DMS79 treated with DMSO at 0.1 percent for 48 hours (cell line): Measurements from ENCODE around the gene MBD3L4.
"Not testable (repeated sequence)": the region's sequence is repeated elsewhere in the genome, so short reads cannot be mapped to it uniquely, and the experiment has no call there.

Experiments
- DNase-seq: peaks from one replicate; lab custom pipeline; 2025; lab: John Stamatoyannopoulos, UW

Gene MBD3L4

DNA sequence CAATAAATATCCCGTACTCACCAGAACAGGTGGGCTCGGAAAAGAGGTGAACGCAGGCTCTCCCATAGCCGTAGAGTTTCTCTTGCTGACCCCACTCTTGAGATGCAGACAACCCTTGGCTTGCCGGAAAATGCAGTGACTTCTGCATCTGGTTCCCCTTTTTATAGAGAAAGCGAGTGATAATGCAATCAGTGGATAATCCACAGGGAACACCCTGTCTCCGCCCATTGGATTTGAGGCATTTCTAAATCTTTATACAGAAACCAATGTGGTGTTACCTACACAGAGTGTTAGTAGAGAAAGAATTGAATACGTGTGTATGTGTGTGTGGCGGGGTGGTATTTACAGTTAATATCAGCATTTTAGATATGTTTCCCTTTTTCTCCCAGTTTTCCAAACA lies at the start of gene MBD3L4:
Gene MBD3L4, minus strand, starts transcription at position 101 of the 400 bp plus-strand sequence. Its CDS starts 35 bp downstream, at position 66.
- DNase-seq = not testable (repeated sequence)

- no peak for DNase-seq
Observed at GRCh38 chr19:7088999-7089398, 49.0 kb upstream of the MBD3L4 start.

GRCh38 chr19:7083076-7083956 lies 43.3 kb upstream of the MBD3L4 start:
- no peak for DNase-seq

DNA sequence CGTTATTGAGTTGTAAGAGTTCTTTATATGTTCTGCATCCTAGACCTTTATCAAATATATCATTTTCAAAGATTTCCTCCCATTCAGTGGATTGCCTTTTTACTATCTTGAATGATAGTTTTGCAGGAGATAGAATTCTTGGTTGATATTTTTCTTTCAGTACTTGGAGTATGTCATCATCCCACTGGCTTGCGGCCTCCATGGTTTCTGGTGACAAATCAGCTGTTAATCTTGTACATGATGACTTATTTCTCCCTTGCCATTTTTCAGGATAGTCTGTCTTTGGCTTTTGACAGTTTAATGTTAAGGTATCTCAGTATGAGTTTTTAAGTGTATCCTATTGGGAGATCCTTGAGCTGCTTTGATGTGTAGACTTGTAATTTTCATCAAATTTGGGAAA lies 38.0 kb upstream of the MBD3L4 start:
- no peak for DNase-seq

GRCh38 chr19:7076151-7076550 lies 36.2 kb upstream of the MBD3L4 start:
- DNase-seq = no peak

GRCh38 chr19:7074705-7075282 lies 34.8 kb upstream of the MBD3L4 start:
- DNase-seq = no peak

- DNase-seq = no peak
Observed at GRCh38 chr19:7072541-7072940, 32.6 kb upstream of the MBD3L4 start.

DNA sequence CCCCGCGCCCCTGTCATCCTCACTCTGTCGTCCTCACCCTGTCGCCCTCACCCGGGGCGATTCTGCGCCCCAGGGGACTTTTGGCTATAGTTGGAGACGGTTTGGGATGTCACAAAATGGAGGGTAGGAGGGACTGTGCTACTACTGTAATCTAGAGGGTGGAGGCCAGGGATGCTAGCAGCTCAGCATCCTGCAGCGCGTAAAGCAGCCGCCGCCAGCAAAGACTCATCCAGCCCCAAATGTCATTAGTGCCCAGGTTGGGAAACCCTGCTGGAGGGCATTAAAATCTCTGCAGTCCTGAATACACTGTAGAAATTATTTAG lies 29.9 kb upstream of the MBD3L4 start:
- DNase-seq = no peak

GRCh38 chr19:7069042-7069903 lies 29.3 kb upstream of the MBD3L4 start, which contains the start of gene ZNF557:
Gene ZNF557 (plus strand): TSS chr19:7069703. CDS start chr19:7075075, 5,372 bp downstream.
- peak; percentile 91 for DNase-seq

DNA sequence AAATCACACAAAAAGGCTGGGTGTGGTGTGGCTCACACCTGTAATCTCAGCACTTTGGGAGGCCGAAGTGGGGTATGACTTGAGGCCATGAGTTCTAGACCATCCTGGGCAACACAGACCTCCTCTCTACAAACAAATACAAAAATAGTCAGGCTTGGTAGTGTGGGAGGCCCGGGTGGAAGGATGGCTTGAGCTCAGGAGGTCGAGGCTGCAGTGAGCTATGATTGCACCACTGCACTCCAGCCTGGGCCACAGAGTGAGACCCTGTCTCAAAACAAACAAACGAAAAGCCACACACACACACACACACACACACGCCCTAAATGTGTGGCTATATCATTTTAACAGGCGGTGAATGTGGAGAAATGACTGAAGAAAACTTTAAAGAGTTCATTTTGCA lies 28.6 kb upstream of the MBD3L4 start:
- no peak for DNase-seq

DNA sequence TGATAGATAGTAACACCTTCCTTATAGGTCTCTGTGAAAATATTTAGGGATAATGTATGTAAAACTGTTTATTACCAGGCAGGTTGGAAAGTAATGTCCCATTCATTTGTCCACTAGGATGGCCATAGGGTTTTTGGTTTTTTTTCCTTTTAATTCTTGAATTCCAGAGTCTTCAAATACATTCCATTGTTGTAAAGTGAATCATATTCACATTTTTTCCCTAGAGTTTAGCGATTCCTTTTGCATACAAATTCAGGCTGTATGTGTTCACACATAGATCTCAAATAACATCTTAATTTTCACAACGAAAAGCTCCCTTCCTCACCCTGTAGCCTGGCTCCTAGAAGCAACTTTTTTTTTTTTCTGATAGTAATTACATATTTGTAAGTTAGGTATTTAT lies 27.7 kb upstream of the MBD3L4 start:
- DNase-seq = no peak

GRCh38 chr19:7067122-7067521 lies 27.1 kb upstream of the MBD3L4 start:
- DNase-seq = not testable (repeated sequence)

DNA sequence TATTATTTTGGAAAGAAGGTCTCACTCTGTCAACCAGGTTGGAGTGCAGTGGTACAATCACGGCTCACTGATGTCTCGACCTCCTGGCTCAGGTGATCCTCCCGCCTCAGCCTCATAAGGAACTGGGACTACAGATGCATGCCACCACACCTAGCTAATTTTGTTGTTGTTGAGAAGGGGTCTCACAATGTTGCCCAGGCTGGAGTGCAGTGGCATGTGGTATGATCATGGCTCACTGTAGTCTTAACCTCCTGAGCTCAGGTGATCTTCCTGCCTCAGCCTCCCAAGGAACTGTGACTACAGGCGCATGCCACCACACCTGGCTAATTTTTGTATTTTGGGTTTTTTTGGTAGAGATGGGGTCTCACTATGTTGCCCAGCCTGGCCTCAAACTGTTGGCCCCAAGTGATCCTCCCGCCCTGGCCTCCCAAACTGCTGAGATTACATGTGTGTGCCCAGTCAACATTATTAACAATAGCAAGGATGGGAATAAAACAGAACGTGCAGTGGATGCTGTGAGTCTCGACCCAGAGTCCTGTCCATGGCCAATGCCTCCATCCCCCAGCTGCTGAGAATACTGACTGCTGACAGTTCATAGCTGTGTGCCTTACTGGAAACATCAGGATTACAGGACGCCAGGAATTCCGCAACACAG lies 23.9 kb upstream of the MBD3L4 start:
- no peak for DNase-seq

- DNase-seq = no peak
Observed at GRCh38 chr19:7063339-7063738, 23.4 kb upstream of the MBD3L4 start.

- not testable (repeated sequence) for DNase-seq
Observed at GRCh38 chr19:7059977-7060376, 20.0 kb upstream of the MBD3L4 start.

- not testable (repeated sequence) for DNase-seq
Observed at GRCh38 chr19:7058576-7058975, 18.6 kb upstream of the MBD3L4 start, which contains the start of gene MBD3L3. Gene MBD3L3 (minus strand): TSS chr19:7058676. CDS start chr19:7058605, 71 bp downstream.

- DNase-seq = not testable (repeated sequence)
Observed at GRCh38 chr19:7056371-7056770, 16.4 kb upstream of the MBD3L4 start.

DNA sequence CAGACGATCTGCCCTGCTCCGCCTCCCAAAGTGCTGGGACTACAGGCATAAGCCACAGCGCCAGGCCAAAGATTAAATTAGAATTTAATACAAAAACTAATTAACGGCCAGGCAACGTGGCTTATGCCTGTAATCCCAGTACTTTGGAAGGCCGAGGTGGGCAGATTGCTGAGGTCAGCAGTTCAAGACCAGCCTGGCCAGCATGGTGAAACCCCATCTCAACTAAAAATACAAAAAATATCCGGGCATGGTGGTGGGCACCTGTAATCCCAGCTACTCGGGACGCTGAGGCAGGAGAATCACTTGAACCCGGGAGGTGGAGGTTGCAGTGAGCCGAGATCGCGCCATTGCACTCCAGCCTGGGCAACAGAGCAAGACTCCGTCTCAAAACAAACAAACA lies 15.7 kb upstream of the MBD3L4 start:
- not testable (repeated sequence) for DNase-seq

GRCh38 chr19:7054635-7055368 lies 14.8 kb upstream of the MBD3L4 start:
- DNase-seq = not testable (repeated sequence)

DNA sequence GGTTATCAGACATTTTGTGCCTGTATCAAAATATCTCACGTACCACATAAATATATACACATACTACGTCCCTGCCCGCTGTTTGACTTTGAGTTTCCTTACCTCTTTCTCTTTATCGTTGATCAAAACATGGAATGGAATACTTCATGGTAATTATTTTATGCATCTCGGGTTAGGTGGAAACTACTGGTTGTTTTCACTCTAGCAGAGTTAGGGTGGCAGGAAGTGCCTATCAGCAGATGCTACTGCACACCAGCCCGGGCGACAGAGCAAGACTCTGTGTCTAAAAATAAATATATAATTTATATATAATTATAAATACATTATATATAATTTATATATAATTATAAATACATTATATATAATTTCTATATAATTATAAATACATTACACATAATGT lies 12.9 kb upstream of the MBD3L4 start:
- not testable (repeated sequence) for DNase-seq

- not testable (repeated sequence) for DNase-seq
Observed at GRCh38 chr19:7051421-7051820, 11.4 kb upstream of the MBD3L4 start.
